H9 (cell line): Measurements from ENCODE around the gene ATG4D. TPM values are rescaled to one million over a fixed set of nuclear protein-coding genes. Genes with fewer than 3 reads are reported as not detected.
"Not testable (repeated sequence)": the region's sequence is repeated elsewhere in the genome, so short reads cannot be mapped to it uniquely, and the experiment has no call there.

Experiments used
- DNase-seq: peaks from one replicate; pipeline ENCODE4 v3.0.0-alpha.2; 2017
- H2AFZ ChIP-seq: one replicate; pipeline ENCODE4 v1.6.1; 2013; ENCODE audit warnings: mild to moderate bottlenecking, low read length, control low read depth, moderate library complexity
- H2AK5ac ChIP-seq: 2 replicates; pipeline ENCODE4 v1.6.1; 2013; ENCODE audit warnings: low read length, control low read depth, mixed read lengths; ENCODE audit not compliant: insufficient read length
- H2BK120ac ChIP-seq: one replicate; pipeline ENCODE4 v1.6.1; 2013; ENCODE audit warnings: low read depth, mild to moderate bottlenecking, low read length, control low read depth, inconsistent platforms; ENCODE audit not compliant: poor library complexity, severe bottlenecking
- H2BK12ac ChIP-seq: 2 replicates; pipeline ENCODE4 v1.6.1; 2013; ENCODE audit warnings: low read length, control low read depth, mixed read lengths, low read depth; ENCODE audit not compliant: insufficient read length
- H2BK15ac ChIP-seq: 2 replicates; pipeline ENCODE4 v1.6.1; 2013; ENCODE audit warnings: low read depth, low read length, control low read depth
- H2BK20ac ChIP-seq: one replicate; pipeline ENCODE4 v1.6.1; 2013; ENCODE audit warnings: low read depth, mild to moderate bottlenecking, low read length, control low read depth, inconsistent platforms; ENCODE audit not compliant: poor library complexity, severe bottlenecking
- H2BK5ac ChIP-seq: 2 replicates; pipeline ENCODE4 v1.6.1; 2013; ENCODE audit warnings: low read length, control low read depth, mixed read lengths; ENCODE audit not compliant: insufficient read length
- H3K14ac ChIP-seq: 2 replicates; pipeline ENCODE4 v1.6.1; 2013; ENCODE audit warnings: low read length, control low read depth; ENCODE audit not compliant: insufficient read depth
- H3K18ac ChIP-seq: 2 replicates; pipeline ENCODE4 v1.6.1; 2013; ENCODE audit warnings: low read depth, mild to moderate bottlenecking, mixed read lengths, low read length, control low read depth; ENCODE audit not compliant: insufficient read length
- H3K23ac ChIP-seq: 2 replicates; pipeline ENCODE4 v1.6.1; 2013; ENCODE audit warnings: low read length, control low read depth, mixed read lengths, low read depth; ENCODE audit not compliant: insufficient read length
- H3K23me2 ChIP-seq: 2 replicates; pipeline ENCODE4 v1.6.1; 2013; ENCODE audit warnings: low read depth, mild to moderate bottlenecking, mixed read lengths, low read length, control low read depth; ENCODE audit not compliant: insufficient read length, poor library complexity, severe bottlenecking
- H3K27ac ChIP-seq: 2 replicates; pipeline ENCODE4 v1.5.1; 2013; ENCODE audit warnings: low read length, control low read depth, mixed read lengths, low read depth; ENCODE audit not compliant: insufficient read length
- H3K27me3 ChIP-seq: 2 replicates; pipeline ENCODE4 v1.6.1; 2013; ENCODE audit warnings: low read length, control low read depth, inconsistent platforms; ENCODE audit not compliant: insufficient read depth
- H3K4ac ChIP-seq: 2 replicates; pipeline ENCODE4 v1.6.1; 2013; ENCODE audit warnings: low read depth, mild to moderate bottlenecking, control low read depth, inconsistent platforms, low read length, moderate library complexity
- H3K4me1 ChIP-seq: 2 replicates; pipeline ENCODE4 v1.6.1; 2013; ENCODE audit warnings: low read length, control low read depth, inconsistent platforms; ENCODE audit not compliant: insufficient read depth
- H3K4me2 ChIP-seq: 2 replicates; pipeline ENCODE4 v1.6.1; 2013; ENCODE audit warnings: low read length, control low read depth, mixed read lengths; ENCODE audit not compliant: insufficient read length, insufficient read depth
- H3K56ac ChIP-seq: 2 replicates; pipeline ENCODE4 v1.6.1; 2013; ENCODE audit warnings: low read depth, mild to moderate bottlenecking, mixed read lengths, low read length, control low read depth; ENCODE audit not compliant: insufficient read length
- H3K79me1 ChIP-seq: 2 replicates; pipeline ENCODE4 v1.6.1; 2013; ENCODE audit warnings: low read depth, mild to moderate bottlenecking, moderate library complexity, low read length, control low read depth, inconsistent platforms; ENCODE audit not compliant: insufficient read depth, poor library complexity, severe bottlenecking
- H3K79me2 ChIP-seq: 2 replicates; pipeline ENCODE4 v1.6.1; 2013; ENCODE audit warnings: low read length, control low read depth, inconsistent platforms; ENCODE audit not compliant: insufficient read depth
- H3K9ac ChIP-seq: 2 replicates; pipeline ENCODE4 v1.6.1; 2013; ENCODE audit warnings: low read length, control low read depth, mixed read lengths; ENCODE audit not compliant: insufficient read length; ENCODE audit errors: extremely low read depth
- H3K9me3 ChIP-seq: one replicate; pipeline ENCODE4 v1.6.1; 2013; ENCODE audit warnings: low read depth, low read length, inconsistent platforms; ENCODE audit not compliant: control insufficient read depth
- H3T11ph ChIP-seq: one replicate; pipeline ENCODE4 v1.6.1; 2013; ENCODE audit warnings: mild to moderate bottlenecking, low read length, control low read depth, inconsistent platforms
- H4K20me1 ChIP-seq: one replicate; pipeline ENCODE4 v1.6.1; 2013; ENCODE audit not compliant: control insufficient read depth, insufficient read length, insufficient read depth
- H4K5ac ChIP-seq: 2 replicates; pipeline ENCODE4 v1.6.1; 2013; ENCODE audit warnings: low read depth, mild to moderate bottlenecking, mixed read lengths, low read length, control low read depth; ENCODE audit not compliant: insufficient read length
- H4K8ac ChIP-seq: replicated peaks from 2 replicates; pipeline ENCODE4 v1.6.1; 2013; ENCODE audit warnings: low read length, control low read depth, mixed read lengths, low read depth; ENCODE audit not compliant: insufficient read length
- H4K91ac ChIP-seq: 2 replicates; pipeline ENCODE4 v1.6.1; 2013; ENCODE audit warnings: low read depth, mild to moderate bottlenecking, moderate library complexity, mixed read lengths, low read length, control low read depth; ENCODE audit not compliant: insufficient read length
- H3K27ac Mint-ChIP-seq, 3 experiments: 2 replicates in 2 of 3; 3 replicates in 1 of 3; pipeline ENCODE4 v1.8.0; 2020 to 2021; ENCODE audit warnings: mixed read lengths in 3 of 3, mild to moderate bottlenecking in 1 of 3, moderate library complexity in 1 of 3
- H3K27me3 Mint-ChIP-seq: 2 replicates; pipeline ENCODE4 v1.8.0; 2021; ENCODE audit warnings: low read depth, mild to moderate bottlenecking, moderate library complexity, mixed read lengths
- H3K36me3 Mint-ChIP-seq, 3 experiments: 2 replicates in 2 of 3; 3 replicates in 1 of 3; pipeline ENCODE4 v1.8.0; 2020 to 2021; ENCODE audit warnings: low read depth in 3 of 3, mixed read lengths in 3 of 3; ENCODE audit not compliant: insufficient read depth in 1 of 3
- H3K4me1 Mint-ChIP-seq, 2 experiments: 2 replicates each; pipeline ENCODE4 v1.8.0; 2020; ENCODE audit warnings: mixed read lengths in 2 of 2
- H3K4me3 Mint-ChIP-seq, 2 experiments: 2 replicates in 1 of 2; 3 replicates in 1 of 2; pipeline ENCODE4 v1.8.0; 2020 to 2021; ENCODE audit warnings: mild to moderate bottlenecking in 2 of 2, mixed read lengths in 2 of 2, moderate library complexity in 1 of 2
- H3K9me3 Mint-ChIP-seq, 2 experiments: 2 replicates in 1 of 2; 3 replicates in 1 of 2; pipeline ENCODE4 v1.8.0; 2020; ENCODE audit warnings: mild to moderate bottlenecking in 2 of 2, mixed read lengths in 2 of 2, moderate library complexity in 1 of 2
- WGBS: extraction: QIAGEN DNeasy Blood & Tissue Kit; methylation state at CpG from one replicate; pipeline ENCODE4 v1.1.7; 2013; ENCODE audit warnings: missing lambda C conversion rate, low lambda C conversion rate, mixed read lengths; ENCODE audit not compliant: insufficient read length; ENCODE audit errors: extremely low coverage; 5-methylcytosine and 5-hydroxymethylcytosine counted together
- total RNA-seq: library from RNA; stranded (reverse); gene quantifications from 2 replicates; pipeline ENCODE4 v1.2.1, GENCODE V29; 2021
- TF ChIP-seq, protein P1 (sequence below): fragments of 200-600 bp; sonication (generic); conservative IDR thresholded peaks from 3 replicates; pipeline ENCODE4 v1.8.0; 2021; ENCODE audit warnings: antibody characterized with exemption, mild to moderate bottlenecking

Gene ATG4D
- total RNA-seq, 1 experiment from 2014 or later: 55.8 TPM

DNA sequence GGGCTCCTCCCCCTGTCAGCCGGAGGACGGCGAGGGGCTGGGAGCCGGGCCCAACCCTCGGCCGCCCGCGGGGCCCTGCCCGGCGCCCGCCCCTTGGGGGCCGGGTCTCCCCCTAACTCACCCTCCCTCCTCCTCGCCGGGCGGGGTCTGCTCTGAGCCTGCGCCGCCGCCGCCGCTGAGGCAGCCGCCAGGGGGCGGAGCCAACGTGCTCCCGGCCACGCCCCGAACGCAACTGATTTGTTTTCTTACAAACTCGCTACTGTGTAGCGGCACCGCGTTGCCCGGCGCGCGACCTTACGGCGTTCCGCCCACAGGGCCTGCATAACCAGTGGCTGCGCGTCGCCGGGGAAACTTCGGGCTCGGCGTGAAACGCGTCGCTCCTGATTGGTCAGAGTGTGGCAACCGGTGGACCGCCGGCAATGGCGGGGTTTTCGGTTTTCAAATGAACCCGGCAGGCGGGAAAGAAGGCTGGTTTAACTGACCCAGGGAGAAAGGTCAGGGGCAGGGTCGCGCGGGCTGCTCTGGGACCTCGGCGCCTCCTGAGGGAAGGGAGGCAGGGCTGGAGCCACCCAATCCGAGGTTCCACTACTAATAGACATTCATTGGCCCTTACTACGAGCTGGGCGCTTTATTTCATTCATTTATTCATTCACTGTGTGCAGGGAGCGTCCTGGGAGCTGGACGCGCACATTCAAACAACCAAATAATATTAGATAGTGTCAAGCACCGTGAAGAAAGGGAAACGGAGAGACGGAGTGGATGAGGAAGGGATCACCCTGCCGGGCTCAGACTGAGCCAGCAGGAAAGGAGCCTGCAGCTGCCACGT lies 25.3 kb downstream of the ATG4D start, which contains the start of gene CDKN2D:
Gene CDKN2D (minus strand): TSS at position 154 of the 826 bp plus-strand sequence. CDS start 326 bp downstream, outside the sequence.
- peak within 1 kb of the TSS; percentile 72; the same call in 1 of the 2 replicates for H3K14ac ChIP-seq
- Mint-ChIP-seq H3K9me3 (no peaks in the 10 kb centered on the region), H3K36me3 (peaks cover 4 to 19% (median 7%) of the 10 kb centered on the region in 3 experiments), H3K4me1 (peaks cover 33 to 39% of the 10 kb centered on the region in 2 experiments), H3K27ac (peak within 1 kb of the TSS; percentile 97 to 99 (median 99)), H3K4me3 (peak within 1 kb of the TSS; percentile 81 to 90), H3K27me3 (peaks cover 16% of the 10 kb centered on the region)
- H3K27me3 ChIP-seq: no peaks in the 10 kb centered on the region
- no peak within 1 kb of the TSS; the same call in 1 of the 2 replicates for H3K4ac ChIP-seq
- peak within 1 kb of the TSS; percentile 85 for H4K5ac ChIP-seq
- H3K23me2 ChIP-seq: peaks cover 10% of the 10 kb centered on the region
- no peak within 1 kb of the TSS for H3K23ac ChIP-seq
- H2BK120ac ChIP-seq: peak within 1 kb of the TSS; percentile 82
- H3K79me2 ChIP-seq: no peaks in the 10 kb centered on the region
- peak; percentile 100 for DNase-seq
- no peak within 1 kb of the TSS for H4K91ac ChIP-seq
- no peaks in the 10 kb centered on the region for H4K20me1 ChIP-seq
- H3K56ac ChIP-seq: no peak within 1 kb of the TSS
- peak within 1 kb of the TSS; percentile 96 for H3K4me2 ChIP-seq
- WGBS: no CpG with 5 or more reads among the region's 71 CpGs
- H3K9ac ChIP-seq: peak within 1 kb of the TSS; percentile 73
- no peaks in the 10 kb centered on the region for H3K9me3 ChIP-seq
- H2BK5ac ChIP-seq: peak within 1 kb of the TSS; percentile 11
- H3K4me1 ChIP-seq: no peaks in the 10 kb centered on the region
- peak within 1 kb of the TSS; percentile 88 for H3K27ac ChIP-seq
- H4K8ac ChIP-seq: no peak within 1 kb of the TSS
- no peak within 1 kb of the TSS for H3T11ph ChIP-seq
- H2BK15ac ChIP-seq: no peak within 1 kb of the TSS
- no peak within 1 kb of the TSS for H2AFZ ChIP-seq
- H2AK5ac ChIP-seq: no peak within 1 kb of the TSS
- H2BK12ac ChIP-seq: peak within 1 kb of the TSS; percentile 3
- no peak within 1 kb of the TSS for H2BK20ac ChIP-seq
- TF ChIP-seq, protein P1, sequence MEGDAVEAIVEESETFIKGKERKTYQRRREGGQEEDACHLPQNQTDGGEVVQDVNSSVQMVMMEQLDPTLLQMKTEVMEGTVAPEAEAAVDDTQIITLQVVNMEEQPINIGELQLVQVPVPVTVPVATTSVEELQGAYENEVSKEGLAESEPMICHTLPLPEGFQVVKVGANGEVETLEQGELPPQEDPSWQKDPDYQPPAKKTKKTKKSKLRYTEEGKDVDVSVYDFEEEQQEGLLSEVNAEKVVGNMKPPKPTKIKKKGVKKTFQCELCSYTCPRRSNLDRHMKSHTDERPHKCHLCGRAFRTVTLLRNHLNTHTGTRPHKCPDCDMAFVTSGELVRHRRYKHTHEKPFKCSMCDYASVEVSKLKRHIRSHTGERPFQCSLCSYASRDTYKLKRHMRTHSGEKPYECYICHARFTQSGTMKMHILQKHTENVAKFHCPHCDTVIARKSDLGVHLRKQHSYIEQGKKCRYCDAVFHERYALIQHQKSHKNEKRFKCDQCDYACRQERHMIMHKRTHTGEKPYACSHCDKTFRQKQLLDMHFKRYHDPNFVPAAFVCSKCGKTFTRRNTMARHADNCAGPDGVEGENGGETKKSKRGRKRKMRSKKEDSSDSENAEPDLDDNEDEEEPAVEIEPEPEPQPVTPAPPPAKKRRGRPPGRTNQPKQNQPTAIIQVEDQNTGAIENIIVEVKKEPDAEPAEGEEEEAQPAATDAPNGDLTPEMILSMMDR: peak; percentile 31; the same call in 1 of the 3 replicates
- no peaks in the 10 kb centered on the region for H3K79me1 ChIP-seq
- H3K18ac ChIP-seq: peak within 1 kb of the TSS; percentile 90

DNA sequence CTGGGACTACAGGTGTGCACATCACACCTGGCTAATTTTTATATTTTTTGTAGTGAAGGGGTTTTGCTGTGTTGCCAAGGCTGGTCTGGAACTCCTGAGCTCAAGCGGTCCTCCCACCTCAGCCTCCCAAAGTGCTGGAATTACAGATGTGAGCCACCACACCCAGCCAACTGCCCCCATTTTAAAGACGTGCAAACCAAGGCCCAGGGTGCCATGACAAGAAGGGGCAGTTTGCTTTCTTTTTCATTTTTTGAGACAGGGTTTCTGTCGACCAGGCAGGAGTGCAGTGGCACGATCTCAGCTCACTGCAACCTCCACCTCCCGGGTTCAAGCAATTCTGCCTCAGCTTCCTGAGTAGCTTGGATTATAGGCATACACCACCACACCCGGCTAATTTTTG lies 30.1 kb downstream of the ATG4D start:
- H4K8ac ChIP-seq, H3K18ac ChIP-seq, H3T11ph ChIP-seq, H3K4ac ChIP-seq, H2BK12ac ChIP-seq, DNase-seq, H2BK20ac ChIP-seq, H3K4me1 Mint-ChIP-seq, H3K9me3 ChIP-seq, H3K4me1 ChIP-seq, H3K27me3 ChIP-seq, H3K56ac ChIP-seq, H3K9me3 Mint-ChIP-seq, H2BK15ac ChIP-seq, H3K27me3 Mint-ChIP-seq, H3K4me2 ChIP-seq, H3K9ac ChIP-seq, H3K27ac Mint-ChIP-seq, H4K20me1 ChIP-seq, H3K23me2 ChIP-seq, H4K91ac ChIP-seq, H3K79me2 ChIP-seq, H3K4me3 Mint-ChIP-seq, H2BK120ac ChIP-seq, H3K79me1 ChIP-seq, H3K27ac ChIP-seq, H2BK5ac ChIP-seq, H4K5ac ChIP-seq, H3K14ac ChIP-seq, H2AFZ ChIP-seq, H3K23ac ChIP-seq, H2AK5ac ChIP-seq: not testable (repeated sequence)
- H3K36me3 Mint-ChIP-seq: peaks cover 11 to 47% (median 35%) of the 10 kb centered on the region in 3 experiments
- no CpG with 5 or more reads among the region's 6 CpGs for WGBS
